HCT116 (cell line): ENCODE data around the gene SVBP. TPM values are rescaled to one million over a fixed set of nuclear protein-coding genes. Genes with fewer than 3 reads are reported as not detected.

Experiments used
- ATAC-seq: fragments of 200-7000 bp; cut with Tn5 transposase; 2 replicates; pipeline ENCODE4 v1.9.1; 2020; ENCODE audit warnings: mild to moderate bottlenecking, moderate library complexity
- BruUV-seq: library from RNA; stranded (reverse); fragments of 400-500 nt; replicated peaks from 2 replicates; lab custom pipeline; 2021; lab: Mats Ljungman, UMichigan
- CTCF ChIA-PET: fragments of 300-600 bp; sonication (Branson Sonifier 250); formaldehyde crosslinking; loops from one replicate; lab custom pipeline; 2021; ENCODE audit warnings: antibody characterized with exemption; lab: Charles Lee
- POLR2A ChIA-PET: fragments of 300-600, 350-600 bp; sonication (Branson Sonifier 250); formaldehyde crosslinking; loops from one replicate; lab custom pipeline; 2021; ENCODE audit warnings: antibody characterized with exemption; lab: Charles Lee
- RAD21 ChIA-PET, 2 experiments: fragments of 300-600 bp; sonication (Branson Sonifier 250); formaldehyde crosslinking; loops; one replicate each; lab custom pipeline; 2023; ENCODE audit warnings: low total read pairs in 2 of 2; ENCODE audit not compliant: uncharacterized antibody in 2 of 2, unreplicated experiment in 2 of 2, low non-redundant PET in 1 of 2; lab: Charles Lee
- DNase-seq: peaks from one replicate; pipeline ENCODE4 v3.0.0-alpha.2; 2010; ENCODE audit warnings: low read depth, low spot score
- H2AFZ ChIP-seq: fragments of 200-600 bp; shearing (Covaris generic), sonication (generic); 2 replicates; pipeline ENCODE4 v1.6.1; 2017; ENCODE audit warnings: low read depth, mixed run types, mixed read lengths, antibody characterized with exemption, low read length; ENCODE audit not compliant: poor library complexity, severe bottlenecking
- H3K27ac ChIP-seq: 2 replicates; pipeline ENCODE4 v1.5.1; 2012; ENCODE audit warnings: low read depth, low read length
- H3K27me3 ChIP-seq: fragments of 200-600 bp; sonication (generic); 2 replicates; pipeline ENCODE4 v1.6.1; 2016; ENCODE audit warnings: mixed run types, low read length, mixed read lengths; ENCODE audit not compliant: insufficient read depth
- H3K36me3 ChIP-seq, 2 experiments: fragments of 200-500 bp in 1 of 2; fragments of 200-600 bp in 1 of 2; sonication (Bioruptor generic) in 1 of 2; sonication (generic) in 1 of 2; 2 replicates each; pipeline versions ENCODE4 v1.5.1 to v1.6.1; 2014 to 2016; ENCODE audit warnings: low read length in 2 of 2, inconsistent platforms in 1 of 2, mixed read lengths in 1 of 2, mixed run types in 1 of 2; ENCODE audit not compliant: insufficient read depth in 2 of 2, control insufficient read depth in 1 of 2
- H3K4me1 ChIP-seq, 2 experiments: fragments of 200-600 bp in 1 of 2; sonication (generic) in 1 of 2; 2 replicates each; pipeline versions ENCODE4 v1.5.1 to v1.6.1; 2012 to 2017; ENCODE audit warnings: low read length in 2 of 2, inconsistent platforms in 1 of 2, mild to moderate bottlenecking in 1 of 2, mixed read lengths in 1 of 2, mixed run types in 1 of 2, moderate library complexity in 1 of 2; ENCODE audit not compliant: insufficient read depth in 2 of 2, control insufficient read depth in 1 of 2
- H3K4me2 ChIP-seq: fragments of 200-600 bp; sonication (generic); 2 replicates; pipeline ENCODE4 v1.6.1; 2017; ENCODE audit warnings: mixed run types, low read length, mixed read lengths
- H3K4me3 ChIP-seq, 2 experiments: fragments of 200-600 bp in 1 of 2; sonication (generic) in 1 of 2; replicated peaks in 1 of 2; 2 replicates each; pipeline ENCODE4 v1.5.1; 2011 to 2016; ENCODE audit warnings: low read length in 2 of 2, control low read depth in 1 of 2, low read depth in 1 of 2, mild to moderate bottlenecking in 1 of 2, mixed read lengths in 1 of 2, mixed run types in 1 of 2
- H3K79me2 ChIP-seq: fragments of 200-600 bp; sonication (generic); 2 replicates; pipeline ENCODE4 v1.6.1; 2017; ENCODE audit warnings: mild to moderate bottlenecking, mixed run types, low read length, moderate library complexity, mixed read lengths; ENCODE audit not compliant: insufficient read depth
- H3K9ac ChIP-seq: fragments of 200-600 bp; sonication (generic); 2 replicates; pipeline ENCODE4 v1.6.1; 2016; ENCODE audit warnings: low read length, mixed read lengths
- H3K9me2 ChIP-seq: fragments of 200-600 bp; sonication (generic), shearing (Covaris generic); 2 replicates; pipeline ENCODE4 v1.6.1; 2017; ENCODE audit warnings: mixed run types, mild to moderate bottlenecking, moderate library complexity; ENCODE audit not compliant: insufficient read depth
- H3K9me3 ChIP-seq, 2 experiments: fragments of 200-500 bp in 1 of 2; fragments of 200-600 bp in 1 of 2; sonication (Bioruptor generic) in 1 of 2; sonication (generic) in 1 of 2; 2 replicates each; pipeline ENCODE4 v1.6.1; 2014 to 2017; ENCODE audit warnings: low read length in 2 of 2, mixed read lengths in 2 of 2, inconsistent platforms in 1 of 2, low read depth in 1 of 2, mild to moderate bottlenecking in 1 of 2, mixed run types in 1 of 2, moderate library complexity in 1 of 2; ENCODE audit not compliant: control insufficient read depth in 1 of 2, insufficient read depth in 1 of 2
- H4K20me1 ChIP-seq: fragments of 200-600 bp; sonication (generic), shearing (Covaris generic); 2 replicates; pipeline ENCODE4 v1.6.1; 2017; ENCODE audit warnings: mixed run types, mild to moderate bottlenecking, moderate library complexity; ENCODE audit not compliant: insufficient read depth
- CBX3 ChIP-seq: IDR thresholded peaks from 2 replicates; pipeline ENCODE4 v1.6.1; 2012; ENCODE audit warnings: low read depth
- CEBPB ChIP-seq: IDR thresholded peaks from 2 replicates; pipeline ENCODE4 v1.6.1; 2012; ENCODE audit warnings: low read depth
- CTCF ChIP-seq, 3 experiments: fragments of 200-600 bp in 1 of 3; sonication (generic) in 1 of 3; IDR thresholded peaks in 2 of 3; conservative IDR thresholded peaks in 1 of 3; 2 replicates each; pipeline ENCODE4 v1.5.1; 2012 to 2017; ENCODE audit warnings: low read depth in 2 of 3, low read length in 2 of 3, antibody characterized with exemption in 1 of 3, borderline replicate concordance in 1 of 3, control low read depth in 1 of 3, mild to moderate bottlenecking in 1 of 3, mixed read lengths in 1 of 3, mixed run types in 1 of 3, moderate library complexity in 1 of 3; ENCODE audit not compliant: insufficient read depth in 1 of 3
- EGR1 ChIP-seq: IDR thresholded peaks from 2 replicates; pipeline ENCODE4 v1.6.1; 2012; ENCODE audit warnings: low read depth
- ELF1 ChIP-seq: IDR thresholded peaks from 2 replicates; pipeline ENCODE4 v1.6.1; 2012; ENCODE audit warnings: low read depth, borderline replicate concordance
- EZH2phosphoT487 ChIP-seq: fragments of 200-600 bp; IDR thresholded peaks from 2 replicates; pipeline ENCODE4 v1.6.1; 2018; ENCODE audit warnings: antibody characterized with exemption, borderline replicate concordance
- FOSL1 ChIP-seq: IDR thresholded peaks from 2 replicates; pipeline ENCODE4 v1.6.1; 2012; ENCODE audit warnings: low read depth
- MAX ChIP-seq: IDR thresholded peaks from 2 replicates; pipeline ENCODE4 v1.6.1; 2012
- SP1 ChIP-seq: IDR thresholded peaks from 2 replicates; pipeline ENCODE4 v1.6.1; 2012; ENCODE audit warnings: low read depth
- TCF7L2 ChIP-seq: IDR thresholded peaks from 2 replicates; pipeline ENCODE4 v1.7.0; 2011; ENCODE audit warnings: borderline replicate concordance, inconsistent platforms; ENCODE audit not compliant: insufficient read depth, insufficient read length; ENCODE audit errors: extremely low read depth
- YY1 ChIP-seq: IDR thresholded peaks from 2 replicates; pipeline ENCODE4 v1.6.1; 2011; ENCODE audit warnings: low read length, low read depth, moderate library complexity, mild to moderate bottlenecking; ENCODE audit not compliant: insufficient replicate concordance; ENCODE audit errors: extremely low read depth
- ZBTB33 ChIP-seq: IDR thresholded peaks from 2 replicates; pipeline ENCODE4 v1.6.1; 2011; ENCODE audit warnings: mild to moderate bottlenecking, low read length, moderate library complexity; ENCODE audit not compliant: insufficient replicate concordance; ENCODE audit errors: extremely low read depth
- ZFX ChIP-seq: fragments of 450-650 bp; IDR thresholded peaks from 2 replicates; pipeline ENCODE4 v1.6.1; 2017
- ZNF274 ChIP-seq: fragments of 200-500 bp; sonication (Bioruptor generic); IDR thresholded peaks from 2 replicates; pipeline ENCODE4 v1.6.1; 2014; ENCODE audit warnings: mild to moderate bottlenecking, low read depth, low read length, inconsistent platforms
- intact Hi-C: fragments of 100-400 bp; cut with micrococcal nuclease; formaldehyde crosslinking; loops from 2 replicates; pipeline ENCODE4 v1.10.0; 2022
- total RNA-seq: library from RNA; stranded (reverse); gene quantifications from one replicate; pipeline ENCODE4 v1.2.1, GENCODE V29; 2021; ENCODE audit not compliant: unreplicated experiment

SVBP gene
- total RNA-seq, 1 experiment from 2014 or later = 14.4 TPM

GRCh38 chr1:42822800-42823392 is 5.7 kb upstream of the SVBP start:
- RAD21 ChIA-PET = no interaction called here
- H3K4me2 ChIP-seq = peak overlapping the region; percentile 55; the same call in 1 of the 2 replicates

GRCh38 chr1:42821690-42822089 is 4.5 kb upstream of the SVBP start:
- H2AFZ ChIP-seq = no peak overlapping the region
- TF ChIP-seq YY1 (no peak), MAX (no peak), CTCF (IDR thresholded peaks at IDR 0.05 in 2 of 3, conservative IDR thresholded peaks at IDR 0.05 in 1 of 3; ENCODE audit: borderline replicate concordance in 1 of 3, insufficient read depth in 1 of 3, low read depth in 2 of 3, low read length in 2 of 3) (no peak), ZBTB33 (no peak), EZH2phosphoT487 (no peak), CBX3 (no peak), CEBPB (no peak), ELF1 (no peak), FOSL1 (no peak), ZFX (no peak)
- H3K9me3 ChIP-seq = no peaks in the 10 kb centered on the region
- H3K27ac ChIP-seq = no peak overlapping the region
- intact Hi-C loops = no loop called here
- DNase-seq (no peak), ATAC-seq (no peak)
- no peaks in the 10 kb centered on the region for H3K79me2 ChIP-seq
- no TSS peak for BruUV-seq
- CTCF ChIA-PET = interaction anchor here (0.7 kb wide), 1 partner anchor 25 kb away, joined by 3 read pairs; the partner anchor contains the start of gene ZNF691
- no peaks in the 10 kb centered on the region for H3K36me3 ChIP-seq
- no peaks in the 10 kb centered on the region for H4K20me1 ChIP-seq
- H3K9ac ChIP-seq = no peak overlapping the region
- H3K9me2 ChIP-seq = no peaks in the 10 kb centered on the region
- no peaks in the 10 kb centered on the region for H3K27me3 ChIP-seq
- peaks cover 24 to 39% of the 10 kb centered on the region in 2 experiments for H3K4me1 ChIP-seq
- RAD21 ChIA-PET = no interaction called here
- POLR2A ChIA-PET = interaction anchor here (0.6 to 1.1 kb wide), 3 partner anchors 10 to 25 kb away, joined by 3 to 5 read pairs (median 4); partner anchors contain the start of gene ZNF691
- no peak overlapping the region for H3K4me2 ChIP-seq
- H3K4me3 ChIP-seq = no peak overlapping the region

More at GRCh38 chr1:42822800-42823392, 5.7 kb upstream of the SVBP start:
- Histone ChIP-seq H3K36me3 (no peaks in the 10 kb centered on the region), H4K20me1 (no peaks in the 10 kb centered on the region), H3K9me3 (no peaks in the 10 kb centered on the region), H3K9me2 (no peaks in the 10 kb centered on the region), H2AFZ (no peak overlapping the region), H3K9ac (no peak overlapping the region), H3K27me3 (no peaks in the 10 kb centered on the region), H3K27ac (peak overlapping the region; percentile 56; the same call in 1 of the 2 replicates), H3K4me3 (no peak overlapping the region), H3K4me1 (peaks cover 21 to 33% of the 10 kb centered on the region in 2 experiments), H3K79me2 (no peaks in the 10 kb centered on the region)
- intact Hi-C loops = no loop called here
- BruUV-seq = no TSS peak
- no peak for ATAC-seq
- no peak for DNase-seq
- ChIA-PET POLR2A (interaction anchor here (0.7 kb wide), 1 partner anchor 24 kb away, joined by 3 read pairs; the partner anchor contains the start of gene ZNF691), CTCF (interaction anchor here (1.1 kb wide), 1 partner anchor 251 kb away, joined by 4 read pairs; no protein-coding TSS in a partner anchor)
- no peak for TF ChIP-seq SP1
- no peak for TF ChIP-seq TCF7L2
- no peak for TF ChIP-seq EGR1
- no peak for TF ChIP-seq FOSL1
- no peak for TF ChIP-seq ZNF274
